ENCODE results near the gene PRKN. TPM values are rescaled to one million over a fixed set of nuclear protein-coding genes. Genes with fewer than 3 reads are reported as not detected.

The PRKN gene
- total RNA-seq, 1 donor from 2014 or later, result 25.5 TPM

- peaks cover 13% of the 10 kb centered on the region for H3K9me3 ChIP-seq (replicated peaks)
- no peak for DNase-seq
- intact Hi-C loops (cut with micrococcal nuclease), result no loop called here
- H3K27ac ChIP-seq (replicated peaks), result no peak overlapping the region
- no peak overlapping the region for H3K4me3 ChIP-seq
- no peaks in the 10 kb centered on the region for H3K36me3 ChIP-seq
- peaks cover 5% of the 10 kb centered on the region for H3K4me1 ChIP-seq
- TF ChIP-seq, protein P1, sequence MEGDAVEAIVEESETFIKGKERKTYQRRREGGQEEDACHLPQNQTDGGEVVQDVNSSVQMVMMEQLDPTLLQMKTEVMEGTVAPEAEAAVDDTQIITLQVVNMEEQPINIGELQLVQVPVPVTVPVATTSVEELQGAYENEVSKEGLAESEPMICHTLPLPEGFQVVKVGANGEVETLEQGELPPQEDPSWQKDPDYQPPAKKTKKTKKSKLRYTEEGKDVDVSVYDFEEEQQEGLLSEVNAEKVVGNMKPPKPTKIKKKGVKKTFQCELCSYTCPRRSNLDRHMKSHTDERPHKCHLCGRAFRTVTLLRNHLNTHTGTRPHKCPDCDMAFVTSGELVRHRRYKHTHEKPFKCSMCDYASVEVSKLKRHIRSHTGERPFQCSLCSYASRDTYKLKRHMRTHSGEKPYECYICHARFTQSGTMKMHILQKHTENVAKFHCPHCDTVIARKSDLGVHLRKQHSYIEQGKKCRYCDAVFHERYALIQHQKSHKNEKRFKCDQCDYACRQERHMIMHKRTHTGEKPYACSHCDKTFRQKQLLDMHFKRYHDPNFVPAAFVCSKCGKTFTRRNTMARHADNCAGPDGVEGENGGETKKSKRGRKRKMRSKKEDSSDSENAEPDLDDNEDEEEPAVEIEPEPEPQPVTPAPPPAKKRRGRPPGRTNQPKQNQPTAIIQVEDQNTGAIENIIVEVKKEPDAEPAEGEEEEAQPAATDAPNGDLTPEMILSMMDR (IDR thresholded peaks at IDR 0.05; ENCODE audit: borderline replicate concordance), result no peak
- no peaks in the 10 kb centered on the region for H3K27me3 ChIP-seq (ENCODE audit: low read depth)
Observed at GRCh38 chr6:162733489-162733888, 5.9 kb upstream of the PRKN start.

DNA sequence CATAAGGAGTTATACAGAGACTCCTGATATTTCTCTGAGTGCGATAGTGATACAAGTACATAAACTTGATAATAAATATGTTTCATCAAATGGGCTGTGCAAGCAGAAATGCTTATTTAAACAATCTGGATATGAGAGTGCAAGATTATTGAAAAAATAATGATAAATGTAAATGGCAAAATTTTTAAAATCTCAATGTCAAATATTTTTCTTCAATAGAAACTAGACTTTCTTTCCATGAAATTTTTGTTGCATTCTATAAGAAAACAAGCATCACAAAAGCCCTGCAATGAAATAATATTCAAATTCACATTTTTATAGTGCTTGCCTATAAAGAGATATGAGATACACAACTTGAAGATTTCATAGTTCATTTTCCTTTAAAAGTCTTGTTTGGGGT lies 2.9 kb upstream of the PRKN start:
- DNase-seq, result no peak
- Histone ChIP-seq H3K4me3 (no peak overlapping the region), H3K9me3 (replicated peaks) (peaks cover 13% of the 10 kb centered on the region), H3K36me3 (no peaks in the 10 kb centered on the region), H3K27ac (replicated peaks) (no peak overlapping the region), H3K27me3 (ENCODE audit: low read depth) (no peaks in the 10 kb centered on the region), H3K4me1 (peaks cover 30% of the 10 kb centered on the region)
- intact Hi-C loops (cut with micrococcal nuclease), result no loop called here
- TF ChIP-seq, protein P1 (IDR thresholded peaks at IDR 0.05; ENCODE audit: borderline replicate concordance), result no peak

DNA sequence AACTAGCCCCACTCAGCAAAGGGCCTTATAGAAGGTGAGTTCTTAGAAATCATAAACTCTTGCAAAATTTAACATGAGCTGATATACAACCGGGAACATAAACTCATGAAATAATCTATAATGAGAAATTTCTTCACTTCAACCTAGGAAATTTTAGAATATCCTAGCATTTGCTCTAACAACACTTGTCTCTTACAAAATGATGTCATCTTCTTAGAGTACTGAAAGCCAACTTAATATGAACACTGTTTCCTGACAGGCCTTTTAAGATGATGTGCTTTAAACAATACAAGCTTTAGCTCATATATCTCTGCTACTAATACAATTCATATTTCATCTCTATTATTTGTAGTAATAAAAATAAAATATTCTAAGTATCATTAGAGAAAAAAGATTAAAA lies 1.1 kb upstream of the PRKN start:
- intact Hi-C loops (cut with micrococcal nuclease), result no loop called here
- Histone ChIP-seq H3K9me3 (replicated peaks) (peaks cover 13% of the 10 kb centered on the region), H3K4me1 (peaks cover 40% of the 10 kb centered on the region), H3K27me3 (ENCODE audit: low read depth) (no peaks in the 10 kb centered on the region), H3K36me3 (no peaks in the 10 kb centered on the region), H3K4me3 (no peak overlapping the region), H3K27ac (replicated peaks) (peak overlapping the region; percentile 93)
- TF ChIP-seq, protein P1 (IDR thresholded peaks at IDR 0.05; ENCODE audit: borderline replicate concordance), result no peak
- no peak for DNase-seq

- no peaks in the 10 kb centered on the region for H3K27me3 ChIP-seq (ENCODE audit: low read depth)
- H3K9me3 ChIP-seq (replicated peaks), result peaks cover 13% of the 10 kb centered on the region
- peak overlapping the region; percentile 88 for H3K4me3 ChIP-seq
- no peak for DNase-seq
- no peaks in the 10 kb centered on the region for H3K36me3 ChIP-seq
- intact Hi-C loops (cut with micrococcal nuclease), result no loop called here
- H3K4me1 ChIP-seq, result peaks cover 36% of the 10 kb centered on the region
- peak overlapping the region; percentile 93 for H3K27ac ChIP-seq (replicated peaks)
- TF ChIP-seq, protein P1 (IDR thresholded peaks at IDR 0.05; ENCODE audit: borderline replicate concordance), result no peak
Observed at GRCh38 chr6:162728197-162728596, 631 bp upstream of the PRKN start.

- H3K27me3 ChIP-seq (ENCODE audit: low read depth), result no peaks in the 10 kb centered on the region
- H3K36me3 ChIP-seq, result no peaks in the 10 kb centered on the region
- peak overlapping the region; percentile 93 for H3K27ac ChIP-seq (replicated peaks)
- DNase-seq, result no peak
- intact Hi-C loops (cut with micrococcal nuclease), result no loop called here
- H3K9me3 ChIP-seq (replicated peaks), result peaks cover 13% of the 10 kb centered on the region
- H3K4me1 ChIP-seq, result peaks cover 41% of the 10 kb centered on the region
- peak overlapping the region; percentile 88 for H3K4me3 ChIP-seq
- TF ChIP-seq, protein P1 (IDR thresholded peaks at IDR 0.05; ENCODE audit: borderline replicate concordance), result no peak
Observed at GRCh38 chr6:162726947-162727321, 632 bp downstream of the PRKN start.

- Histone ChIP-seq H3K4me1 (peaks cover 57% of the 10 kb centered on the region), H3K9me3 (replicated peaks) (no peaks in the 10 kb centered on the region), H3K36me3 (no peaks in the 10 kb centered on the region), H3K27ac (replicated peaks) (peak overlapping the region; percentile 93), H3K27me3 (ENCODE audit: low read depth) (no peaks in the 10 kb centered on the region), H3K4me3 (no peak overlapping the region)
- intact Hi-C loops (cut with micrococcal nuclease), result no loop called here
- no peak for DNase-seq
- TF ChIP-seq, protein P1 (IDR thresholded peaks at IDR 0.05; ENCODE audit: borderline replicate concordance), result no peak
Observed at GRCh38 chr6:162722633-162723032, 4.9 kb downstream of the PRKN start.
